ENCODE measurements around the gene TMEM61.

The TMEM61 gene

GRCh38 chr1:55038552-55038838 lies 58.1 kb downstream of the TMEM61 start:
- Histone ChIP-seq H3K9me2 (replicated peaks; ENCODE audit: low read depth, low read length) (no peaks in the 10 kb centered on the region), H3K27me3 (ENCODE audit: insufficient read depth, low read length, poor library complexity, severe bottlenecking) (no peaks in the 10 kb centered on the region), H3K9ac (ENCODE audit: low read depth, low read length, poor library complexity, severe bottlenecking) (no peak overlapping the region)

GRCh38 chr1:55038974-55039341 lies 58.5 kb downstream of the TMEM61 start:
- Histone ChIP-seq H3K36me3 (ENCODE audit: insufficient read depth, low read length) (no peaks in the 10 kb centered on the region), H3K79me2 (ENCODE audit: insufficient read depth, low read length) (no peaks in the 10 kb centered on the region), H3K9me3 (ENCODE audit: insufficient read depth, low read depth, low read length) (no peaks in the 10 kb centered on the region), H3K4me3 (ENCODE audit: low read length, poor library complexity, severe bottlenecking) (no peak overlapping the region), H2AFZ (ENCODE audit: low read length) (no peak overlapping the region), H3K27me3 (ENCODE audit: insufficient read depth, low read length, poor library complexity, severe bottlenecking) (no peaks in the 10 kb centered on the region), H3K4me2 (ENCODE audit: low read depth, low read length, poor library complexity, severe bottlenecking) (no peak overlapping the region), H3F3A (ENCODE audit: low read depth) (no peaks in the 10 kb centered on the region), H3K9ac (ENCODE audit: low read depth, low read length, poor library complexity, severe bottlenecking) (no peak overlapping the region), H3K4me1 (ENCODE audit: insufficient read depth, low read length, poor library complexity, severe bottlenecking) (no peaks in the 10 kb centered on the region), H3K9me2 (replicated peaks; ENCODE audit: low read depth, low read length) (no peaks in the 10 kb centered on the region), H4K20me1 (ENCODE audit: insufficient read depth, low read length, poor library complexity, severe bottlenecking) (no peaks in the 10 kb centered on the region)
- TF ChIP-seq CTCF (conservative IDR thresholded peaks at IDR 0.05; ENCODE audit: low read length) = no peak
- no peak for TF ChIP-seq EZH2phosphoT487 (IDR thresholded peaks at IDR 0.05; ENCODE audit: borderline replicate concordance)

More at GRCh38 chr1:55038552-55038838, 58.1 kb downstream of the TMEM61 start:
- no peaks in the 10 kb centered on the region for H4K20me1 ChIP-seq (ENCODE audit: insufficient read depth, low read length, poor library complexity, severe bottlenecking)
- no peak overlapping the region for H3K4me2 ChIP-seq (ENCODE audit: low read depth, low read length, poor library complexity, severe bottlenecking)
- H3K9me3 ChIP-seq (ENCODE audit: insufficient read depth, low read depth, low read length) = no peaks in the 10 kb centered on the region
- H3K4me1 ChIP-seq (ENCODE audit: insufficient read depth, low read length, poor library complexity, severe bottlenecking) = no peaks in the 10 kb centered on the region
- H3K79me2 ChIP-seq (ENCODE audit: insufficient read depth, low read length) = no peaks in the 10 kb centered on the region
- no peaks in the 10 kb centered on the region for H3K36me3 ChIP-seq (ENCODE audit: insufficient read depth, low read length)
- TF ChIP-seq CTCF (conservative IDR thresholded peaks at IDR 0.05; ENCODE audit: low read length) (no peak), EZH2phosphoT487 (IDR thresholded peaks at IDR 0.05; ENCODE audit: borderline replicate concordance) (no peak)
- H2AFZ ChIP-seq (ENCODE audit: low read length) = no peak overlapping the region
- no peaks in the 10 kb centered on the region for H3F3A ChIP-seq (ENCODE audit: low read depth)
- no peak overlapping the region for H3K4me3 ChIP-seq (ENCODE audit: low read length, poor library complexity, severe bottlenecking)

GRCh38 chr1:55039342-55040082 lies 59.1 kb downstream of the TMEM61 start, which contains the start of gene PCSK9:
Gene PCSK9, plus strand, starts transcription at chr1:55039548. Its CDS starts 290 bp downstream, at chr1:55039838.
- Histone ChIP-seq H3K9me3 (ENCODE audit: insufficient read depth, low read depth, low read length) (no peaks in the 10 kb centered on the region), H4K20me1 (ENCODE audit: insufficient read depth, low read length, poor library complexity, severe bottlenecking) (no peaks in the 10 kb centered on the region), H3K79me2 (ENCODE audit: insufficient read depth, low read length) (no peaks in the 10 kb centered on the region), H3K27me3 (ENCODE audit: insufficient read depth, low read length, poor library complexity, severe bottlenecking) (no peaks in the 10 kb centered on the region), H3K9ac (ENCODE audit: low read depth, low read length, poor library complexity, severe bottlenecking) (no peak within 1 kb of the TSS), H3K4me1 (ENCODE audit: insufficient read depth, low read length, poor library complexity, severe bottlenecking) (no peaks in the 10 kb centered on the region), H3K4me3 (ENCODE audit: low read length, poor library complexity, severe bottlenecking) (no peak within 1 kb of the TSS), H3F3A (ENCODE audit: low read depth) (no peaks in the 10 kb centered on the region), H3K9me2 (replicated peaks; ENCODE audit: low read depth, low read length) (no peaks in the 10 kb centered on the region), H3K36me3 (ENCODE audit: insufficient read depth, low read length) (no peaks in the 10 kb centered on the region), H3K4me2 (ENCODE audit: low read depth, low read length, poor library complexity, severe bottlenecking) (no peak within 1 kb of the TSS), H2AFZ (ENCODE audit: low read length) (no peak within 1 kb of the TSS)
- TF ChIP-seq EZH2phosphoT487 (IDR thresholded peaks at IDR 0.05; ENCODE audit: borderline replicate concordance) = no peak
- no peak for TF ChIP-seq CTCF (conservative IDR thresholded peaks at IDR 0.05; ENCODE audit: low read length)
